NCI-H187 (cell line): Measurements from ENCODE around the gene ACSM2A.
"Not testable (repeated sequence)": the region's sequence is repeated elsewhere in the genome, so short reads cannot be mapped to it uniquely, and the experiment has no call there.

Experiments
- DNase-seq, 2 experiments: peaks; one replicate each; lab custom pipeline; 2025; lab: John Stamatoyannopoulos, UW

ACSM2A gene

GRCh38 chr16:20459227-20459626, 7.9 kb downstream of the ACSM2A start:
- DNase-seq: not testable (repeated sequence)

- DNase-seq: not testable (repeated sequence)
These were observed 9.0 kb downstream of the ACSM2A start for GRCh38 chr16:20460313-20460712.

GRCh38 chr16:20468954-20469353, 17.6 kb downstream of the ACSM2A start:
- not testable (repeated sequence) for DNase-seq

GRCh38 chr16:20469930-20470329, 18.6 kb downstream of the ACSM2A start:
- DNase-seq: not testable (repeated sequence)

- not testable (repeated sequence) for DNase-seq
These were observed 19.4 kb downstream of the ACSM2A start for GRCh38 chr16:20470732-20471131.

GRCh38 chr16:20477188-20477744, 25.9 kb downstream of the ACSM2A start:
- DNase-seq: not testable (repeated sequence)

GRCh38 chr16:20483989-20484388, 32.7 kb downstream of the ACSM2A start:
- DNase-seq: not testable (repeated sequence)

GRCh38 chr16:20484726-20485125, 33.4 kb downstream of the ACSM2A start:
- DNase-seq: no peak

GRCh38 chr16:20485408-20485807, 34.1 kb downstream of the ACSM2A start:
- DNase-seq: no peak

GRCh38 chr16:20490994-20491393, 39.7 kb downstream of the ACSM2A start:
- DNase-seq: not testable (repeated sequence)

- DNase-seq: not testable (repeated sequence)
These were observed 40.1 kb downstream of the ACSM2A start for GRCh38 chr16:20491448-20491847.

- DNase-seq: no peak
These were observed 53.1 kb downstream of the ACSM2A start for GRCh38 chr16:20504418-20504817.

- no peak for DNase-seq
These were observed 56.0 kb downstream of the ACSM2A start for GRCh38 chr16:20507280-20507679.

GRCh38 chr16:20510323-20510722, 59.0 kb downstream of the ACSM2A start:
- DNase-seq: no peak

- DNase-seq: no peak
These were observed 64.4 kb downstream of the ACSM2A start for GRCh38 chr16:20515688-20516090.

GRCh38 chr16:20517149-20517548, 65.8 kb downstream of the ACSM2A start:
- no peak for DNase-seq

- DNase-seq: no peak
These were observed 67.9 kb downstream of the ACSM2A start for GRCh38 chr16:20519231-20519630.

GRCh38 chr16:20520103-20520502, 68.8 kb downstream of the ACSM2A start:
- no peak for DNase-seq

GRCh38 chr16:20531795-20532194, 80.5 kb downstream of the ACSM2A start:
- DNase-seq: not testable (repeated sequence)

GRCh38 chr16:20532284-20532792, 81.0 kb downstream of the ACSM2A start:
- DNase-seq: not testable (repeated sequence)

- not testable (repeated sequence) for DNase-seq
These were observed 85.3 kb downstream of the ACSM2A start for GRCh38 chr16:20536669-20537068.
